HG02938 (cell line): Measurements from ENCODE around the gene TFPT.
A peak's percentile ranks its signal among the peaks of the same experiment; 100 is the strongest.

ENCODE experiments used
- ATAC-seq: cut with Tn5 transposase; IDR thresholded peaks from one replicate; pipeline ENCODE4 v1.9.1; 2021; ENCODE audit warnings: mild to moderate bottlenecking, moderate library complexity; ENCODE audit not compliant: unreplicated experiment

Gene TFPT, protein sequence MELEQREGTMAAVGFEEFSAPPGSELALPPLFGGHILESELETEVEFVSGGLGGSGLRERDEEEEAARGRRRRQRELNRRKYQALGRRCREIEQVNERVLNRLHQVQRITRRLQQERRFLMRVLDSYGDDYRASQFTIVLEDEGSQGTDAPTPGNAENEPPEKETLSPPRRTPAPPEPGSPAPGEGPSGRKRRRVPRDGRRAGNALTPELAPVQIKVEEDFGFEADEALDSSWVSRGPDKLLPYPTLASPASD

GRCh38 chr19:54115109-54116063 is at the start of gene TFPT, which contains the start of gene PRPF31:
TFPT (minus strand) TSS chr19:54115657; CDS start chr19:54115269, 388 bp downstream.
PRPF31 (plus strand) TSS chr19:54115754; CDS start chr19:54118279, 2,525 bp downstream.
- ATAC-seq: peak; percentile 77

DNA sequence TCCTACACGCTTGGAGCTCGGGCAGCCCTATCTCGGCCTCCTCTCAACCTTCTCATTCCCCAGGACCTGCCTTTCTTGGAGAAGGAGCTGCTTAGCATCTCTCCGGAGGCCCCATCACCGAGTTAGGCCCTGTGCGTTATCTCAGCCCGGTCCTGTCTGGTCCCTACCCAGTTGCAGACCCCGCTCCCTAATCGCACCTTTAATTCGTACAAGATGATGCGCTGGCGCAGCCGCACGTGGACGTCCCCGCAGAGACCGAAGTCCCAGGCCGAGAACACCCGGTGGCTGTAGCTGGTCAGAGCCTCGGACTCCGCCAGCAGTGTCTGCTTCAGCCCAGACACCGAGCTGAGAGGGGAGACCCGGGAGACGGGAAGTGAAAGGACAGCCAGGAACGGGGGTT is 49.8 kb upstream of the TFPT start:
- no peak for ATAC-seq

- no peak for ATAC-seq
These were observed 49.1 kb upstream of the TFPT start for GRCh38 chr19:54164369-54165068.

DNA sequence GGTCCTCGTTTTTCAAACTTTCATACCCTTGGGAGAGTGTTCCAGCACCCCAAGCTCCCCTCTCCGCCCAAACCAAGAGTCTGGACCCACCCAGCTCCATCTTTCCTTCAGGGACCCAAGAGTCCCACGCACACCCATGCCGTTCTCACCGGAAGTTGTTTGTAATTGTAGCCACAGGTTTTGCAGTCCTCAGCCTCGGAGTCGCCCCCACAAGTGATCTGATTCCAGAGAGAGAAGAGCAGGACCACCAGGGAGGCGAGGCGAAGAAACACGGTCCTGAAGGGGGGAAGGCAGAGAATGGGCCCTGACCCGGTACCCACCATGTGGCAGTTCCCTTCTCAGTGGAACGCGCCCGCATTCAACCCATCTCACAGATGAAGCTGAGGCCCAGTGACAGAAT is 47.4 kb upstream of the TFPT start:
- ATAC-seq: no peak

GRCh38 chr19:54162241-54162805 is 46.9 kb upstream of the TFPT start:
- ATAC-seq: no peak

GRCh38 chr19:54160854-54161253 is 45.4 kb upstream of the TFPT start:
- no peak for ATAC-seq

- ATAC-seq: no peak
These were observed 44.8 kb upstream of the TFPT start for GRCh38 chr19:54160182-54160811.

DNA sequence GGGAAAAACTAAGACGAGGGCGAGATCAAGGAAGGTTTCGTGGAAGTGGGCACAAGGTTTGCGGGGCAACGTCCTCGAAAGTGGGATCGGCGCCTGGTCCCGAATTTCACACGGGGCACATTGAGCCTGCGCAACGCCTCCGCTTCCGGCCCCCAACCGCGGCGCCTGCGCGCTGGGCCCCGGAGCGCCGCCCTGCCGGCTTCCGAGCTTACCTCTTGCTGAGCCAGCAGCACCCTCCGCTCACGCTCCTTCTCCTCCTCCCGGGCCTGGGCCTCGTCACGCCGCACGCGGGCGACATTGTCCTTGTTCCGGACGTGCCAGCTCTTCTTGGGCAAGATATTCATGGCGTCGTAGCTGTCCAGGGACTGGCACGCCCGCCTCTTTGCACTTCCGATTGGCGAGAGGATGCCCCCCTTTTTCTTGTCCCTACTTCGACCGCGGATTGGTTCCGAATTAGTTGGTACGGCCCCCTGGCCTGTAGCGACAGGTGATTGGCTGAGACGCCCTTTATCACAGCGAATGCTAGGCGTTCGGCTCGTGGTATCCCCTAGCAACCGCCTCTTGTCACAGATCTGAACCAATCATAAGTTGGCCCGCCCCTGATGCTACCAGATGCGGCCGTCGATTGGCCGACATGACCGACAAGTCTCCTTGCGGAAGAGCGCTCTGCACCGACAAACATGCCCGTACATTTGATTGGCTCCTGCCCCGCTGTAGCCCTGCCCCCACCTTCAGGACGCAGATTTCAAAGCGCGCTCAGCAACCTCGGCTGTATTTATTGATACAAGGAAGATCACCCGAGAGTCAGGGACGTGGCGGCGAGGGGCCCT is 44.1 kb upstream of the TFPT start, which contains the start of gene LENG1:
Gene LENG1, minus strand, starts transcription at position 370 of the 830 bp plus-strand sequence. Its CDS starts 26 bp downstream, at position 344.
- ATAC-seq: peak; percentile 91

DNA sequence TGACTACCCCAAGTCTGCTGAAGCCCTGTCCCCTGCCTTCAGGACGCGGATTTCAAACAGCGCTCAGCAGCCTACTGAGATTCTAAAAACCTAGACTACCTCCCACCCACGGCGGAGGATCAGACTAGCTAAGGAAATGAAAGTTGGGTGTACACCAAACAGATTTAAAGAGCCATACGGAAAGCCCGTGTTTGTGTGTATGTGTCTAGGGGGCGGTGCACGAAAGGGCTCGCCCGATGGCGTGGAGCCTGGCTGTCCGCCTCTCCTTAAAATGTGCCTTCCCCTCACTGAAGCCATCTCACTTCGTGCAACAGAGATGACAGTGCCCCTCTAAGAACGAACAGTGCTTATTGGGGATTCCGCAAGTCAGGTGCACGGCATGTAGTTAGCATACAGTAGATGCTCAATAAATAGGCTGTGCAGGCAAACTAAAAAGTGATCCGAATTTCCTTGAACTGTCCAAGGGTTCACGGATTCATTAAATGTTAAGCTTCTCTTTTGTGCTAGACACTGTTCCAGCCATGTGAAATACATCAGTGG is 43.4 kb upstream of the TFPT start:
- ATAC-seq: no peak

DNA sequence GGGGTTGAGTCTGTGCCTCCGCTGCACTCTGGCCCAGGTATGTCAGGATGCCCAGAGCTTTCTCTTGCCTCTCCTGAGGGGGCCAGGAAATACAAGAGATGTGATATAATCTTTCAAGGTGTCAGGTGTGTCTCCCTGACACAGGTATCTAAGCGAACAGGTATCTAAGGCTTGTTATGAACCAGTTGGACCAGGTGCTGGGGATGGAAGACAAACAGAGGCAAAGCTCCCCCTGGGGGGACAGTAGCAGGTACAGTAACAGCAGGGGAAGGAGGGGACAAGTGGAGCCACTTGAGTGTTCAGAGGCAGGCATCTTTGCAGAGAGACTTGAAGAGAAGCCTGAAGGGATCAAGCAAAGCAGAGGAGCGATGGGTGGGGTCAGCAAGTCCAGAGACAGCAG is 41.5 kb upstream of the TFPT start:
- ATAC-seq: no peak

- no peak for ATAC-seq
These were observed 41.0 kb upstream of the TFPT start for GRCh38 chr19:54156490-54156889.

- no peak for ATAC-seq
These were observed 40.2 kb upstream of the TFPT start for GRCh38 chr19:54155694-54156093.

- no peak for ATAC-seq
These were observed 39.3 kb upstream of the TFPT start for GRCh38 chr19:54154603-54155345.

GRCh38 chr19:54153731-54154326 is 38.4 kb upstream of the TFPT start:
- ATAC-seq: no peak

- no peak for ATAC-seq
These were observed 37.5 kb upstream of the TFPT start for GRCh38 chr19:54152878-54153524.

DNA sequence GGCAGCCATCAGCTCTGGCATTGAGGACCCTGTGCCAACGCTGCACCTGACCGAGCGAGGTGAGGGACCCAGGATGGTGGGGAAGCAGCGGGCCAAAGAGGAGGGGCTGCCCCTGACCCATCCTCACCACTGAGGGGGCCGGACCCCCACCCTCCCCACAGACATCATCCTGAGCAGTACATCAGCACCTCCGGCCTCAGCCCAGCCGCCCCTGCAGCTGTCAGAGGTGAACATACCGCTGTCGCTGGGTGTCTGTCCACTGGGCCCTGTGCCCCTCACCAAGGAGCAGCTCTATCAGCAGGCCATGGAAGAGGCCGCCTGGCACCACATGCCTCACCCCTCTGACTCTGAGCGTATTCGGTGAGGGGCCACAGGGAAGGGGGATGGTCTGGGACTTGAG is 36.8 kb upstream of the TFPT start:
- no peak for ATAC-seq

GRCh38 chr19:54151362-54152035 is 36.0 kb upstream of the TFPT start:
- no peak for ATAC-seq
